ENCODE results near the gene TMX2. TPM values are rescaled to one million over a fixed set of nuclear protein-coding genes. Genes with fewer than 3 reads are reported as not detected.

TMX2 gene
- polyA plus RNA-seq, 1 donor from 2014 or later = 130 TPM

GRCh38 chr11:57773026-57773598, 60.7 kb downstream of the TMX2 start:
- no peaks in the 10 kb centered on the region for H4K20me1 ChIP-seq (ENCODE audit: insufficient read depth)
- no peaks in the 10 kb centered on the region for H3K9me3 ChIP-seq (ENCODE audit: low read length)
- no peak for TF ChIP-seq SMC3 (conservative IDR thresholded peaks at IDR 0.05; ENCODE audit: poor library complexity)
- no peak for TF ChIP-seq POLR2AphosphoS5 (IDR thresholded peaks at IDR 0.05)
- TF ChIP-seq EP300 (conservative IDR thresholded peaks at IDR 0.05; ENCODE audit: poor library complexity, severe bottlenecking) = no peak
- no peak for TF ChIP-seq CTCF (IDR thresholded peaks at IDR 0.05; ENCODE audit: poor library complexity, severe bottlenecking)
- no peak for TF ChIP-seq TAF1 (IDR thresholded peaks at IDR 0.05; ENCODE audit: low read depth)
- TF ChIP-seq MXI1 (conservative IDR thresholded peaks at IDR 0.05; ENCODE audit: poor library complexity, severe bottlenecking) = no peak
- TF ChIP-seq EZH2 (IDR thresholded peaks at IDR 0.05; ENCODE audit: borderline replicate concordance, insufficient read depth, low read length, poor library complexity, severe bottlenecking) = no peak
- no peak for TF ChIP-seq REST (IDR thresholded peaks at IDR 0.05; ENCODE audit: borderline replicate concordance)
- TF ChIP-seq RAD21 (conservative IDR thresholded peaks at IDR 0.05) = no peak
- H3K79me2 ChIP-seq (replicated peaks; ENCODE audit: insufficient read depth, low read length) = peaks cover 83% of the 10 kb centered on the region
- H2AFZ ChIP-seq (ENCODE audit: low read depth, low read length) = no peak overlapping the region
- H3K27me3 ChIP-seq (ENCODE audit: insufficient read depth, low read depth, low read length) = no peaks in the 10 kb centered on the region
- no peaks in the 10 kb centered on the region for H3F3A ChIP-seq (ENCODE audit: insufficient read depth, low read length, poor library complexity, severe bottlenecking)
- H3K27ac ChIP-seq (ENCODE audit: low read length) = no peak overlapping the region
- no peak overlapping the region for H3K4me2 ChIP-seq (ENCODE audit: low read length)
- H3K9ac ChIP-seq (ENCODE audit: low read length) = no peak overlapping the region
- H3K9me2 ChIP-seq (ENCODE audit: insufficient read depth, low read length) = no peaks in the 10 kb centered on the region
- H3K4me3 ChIP-seq (ENCODE audit: low read length) = no peak overlapping the region
- H3K36me3 ChIP-seq (ENCODE audit: insufficient read depth, low read length) = no peaks in the 10 kb centered on the region

GRCh38 chr11:57775491-57775890, 63.1 kb downstream of the TMX2 start:
- Histone ChIP-seq H3K36me3 (ENCODE audit: insufficient read depth, low read length) (no peaks in the 10 kb centered on the region), H2AFZ (ENCODE audit: low read depth, low read length) (no peak overlapping the region), H3K4me3 (ENCODE audit: low read length) (no peak overlapping the region), H3K9ac (ENCODE audit: low read length) (no peak overlapping the region), H3K9me3 (ENCODE audit: low read length) (no peaks in the 10 kb centered on the region), H3K27me3 (ENCODE audit: insufficient read depth, low read depth, low read length) (no peaks in the 10 kb centered on the region), H3K27ac (ENCODE audit: low read length) (no peak overlapping the region), H3K9me2 (ENCODE audit: insufficient read depth, low read length) (no peaks in the 10 kb centered on the region), H4K20me1 (ENCODE audit: insufficient read depth) (no peaks in the 10 kb centered on the region), H3K79me2 (replicated peaks; ENCODE audit: insufficient read depth, low read length) (peaks cover 67% of the 10 kb centered on the region), H3K4me2 (ENCODE audit: low read length) (no peak overlapping the region), H3F3A (ENCODE audit: insufficient read depth, low read length, poor library complexity, severe bottlenecking) (no peaks in the 10 kb centered on the region)
- TF ChIP-seq EP300 (conservative IDR thresholded peaks at IDR 0.05; ENCODE audit: poor library complexity, severe bottlenecking) (no peak), RAD21 (conservative IDR thresholded peaks at IDR 0.05) (no peak), MXI1 (conservative IDR thresholded peaks at IDR 0.05; ENCODE audit: poor library complexity, severe bottlenecking) (no peak), TAF1 (IDR thresholded peaks at IDR 0.05; ENCODE audit: low read depth) (no peak), EZH2 (IDR thresholded peaks at IDR 0.05; ENCODE audit: borderline replicate concordance, insufficient read depth, low read length, poor library complexity, severe bottlenecking) (no peak), CTCF (IDR thresholded peaks at IDR 0.05; ENCODE audit: poor library complexity, severe bottlenecking) (no peak), SMC3 (conservative IDR thresholded peaks at IDR 0.05; ENCODE audit: poor library complexity) (no peak), REST (IDR thresholded peaks at IDR 0.05; ENCODE audit: borderline replicate concordance) (no peak), POLR2AphosphoS5 (IDR thresholded peaks at IDR 0.05) (no peak)
